PFSK-1 (cell line): ENCODE results near the gene WNT6.

Source experiments
- POLR2AphosphoS5 ChIP-seq: IDR thresholded peaks from 2 replicates; pipeline ENCODE4 v1.6.1; 2012; ENCODE audit warnings: low read depth, mild to moderate bottlenecking, control low read depth, low read length, moderate library complexity
- TF ChIP-seq, protein P1 (sequence below), 2 experiments: IDR thresholded peaks; 2 replicates each; pipeline versions ENCODE4 v1.6.1 to v1.8.0; 2011 to 2012; ENCODE audit warnings: low read depth in 2 of 2, low read length in 2 of 2, control low read depth in 1 of 2, inconsistent platforms in 1 of 2, mild to moderate bottlenecking in 1 of 2, moderate library complexity in 1 of 2; ENCODE audit not compliant: insufficient read depth in 1 of 2

DNA sequence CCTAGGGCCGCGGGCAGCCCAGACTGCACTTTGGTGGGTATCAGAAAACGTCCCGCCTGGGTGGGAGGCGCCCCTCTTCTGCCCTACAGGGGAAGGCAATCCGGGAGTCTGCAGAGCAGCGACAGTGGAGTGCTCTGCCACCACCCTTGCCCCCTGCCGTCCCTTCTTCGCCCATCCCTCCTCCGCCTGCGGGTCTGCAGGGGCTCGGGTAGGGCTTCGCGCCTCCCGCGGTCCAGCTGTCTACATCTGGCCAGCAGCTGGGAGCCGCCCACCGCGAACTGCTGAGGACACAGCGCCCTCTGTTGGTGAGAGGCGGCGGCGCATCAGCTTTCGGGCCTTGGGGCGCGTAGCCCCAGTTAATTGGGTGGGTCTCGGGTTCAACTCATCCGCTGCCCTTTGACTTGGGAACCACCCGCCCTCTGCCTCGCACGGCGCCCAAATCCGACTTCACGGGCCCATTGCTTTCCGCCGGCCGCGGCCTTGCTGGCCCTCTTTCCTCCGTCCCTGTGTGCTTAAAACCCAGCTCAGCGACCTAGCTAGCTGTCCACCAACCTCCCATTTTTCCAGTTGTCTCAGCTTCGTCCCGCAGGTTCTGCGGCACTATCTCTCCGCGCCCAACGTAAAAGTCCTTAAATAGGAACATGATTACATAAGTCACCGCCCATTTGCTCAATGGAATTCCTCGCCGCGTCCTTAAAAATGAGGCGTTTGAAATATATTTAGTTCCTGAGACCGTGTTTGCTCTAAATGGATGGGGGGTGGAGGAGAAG, 38.7 kb downstream of the WNT6 start:
- TF ChIP-seq, protein P1, sequence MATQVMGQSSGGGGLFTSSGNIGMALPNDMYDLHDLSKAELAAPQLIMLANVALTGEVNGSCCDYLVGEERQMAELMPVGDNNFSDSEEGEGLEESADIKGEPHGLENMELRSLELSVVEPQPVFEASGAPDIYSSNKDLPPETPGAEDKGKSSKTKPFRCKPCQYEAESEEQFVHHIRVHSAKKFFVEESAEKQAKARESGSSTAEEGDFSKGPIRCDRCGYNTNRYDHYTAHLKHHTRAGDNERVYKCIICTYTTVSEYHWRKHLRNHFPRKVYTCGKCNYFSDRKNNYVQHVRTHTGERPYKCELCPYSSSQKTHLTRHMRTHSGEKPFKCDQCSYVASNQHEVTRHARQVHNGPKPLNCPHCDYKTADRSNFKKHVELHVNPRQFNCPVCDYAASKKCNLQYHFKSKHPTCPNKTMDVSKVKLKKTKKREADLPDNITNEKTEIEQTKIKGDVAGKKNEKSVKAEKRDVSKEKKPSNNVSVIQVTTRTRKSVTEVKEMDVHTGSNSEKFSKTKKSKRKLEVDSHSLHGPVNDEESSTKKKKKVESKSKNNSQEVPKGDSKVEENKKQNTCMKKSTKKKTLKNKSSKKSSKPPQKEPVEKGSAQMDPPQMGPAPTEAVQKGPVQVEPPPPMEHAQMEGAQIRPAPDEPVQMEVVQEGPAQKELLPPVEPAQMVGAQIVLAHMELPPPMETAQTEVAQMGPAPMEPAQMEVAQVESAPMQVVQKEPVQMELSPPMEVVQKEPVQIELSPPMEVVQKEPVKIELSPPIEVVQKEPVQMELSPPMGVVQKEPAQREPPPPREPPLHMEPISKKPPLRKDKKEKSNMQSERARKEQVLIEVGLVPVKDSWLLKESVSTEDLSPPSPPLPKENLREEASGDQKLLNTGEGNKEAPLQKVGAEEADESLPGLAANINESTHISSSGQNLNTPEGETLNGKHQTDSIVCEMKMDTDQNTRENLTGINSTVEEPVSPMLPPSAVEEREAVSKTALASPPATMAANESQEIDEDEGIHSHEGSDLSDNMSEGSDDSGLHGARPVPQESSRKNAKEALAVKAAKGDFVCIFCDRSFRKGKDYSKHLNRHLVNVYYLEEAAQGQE (IDR thresholded peaks at IDR 0.05; ENCODE audit: insufficient read depth in 1 of 2, low read depth in 2 of 2, low read length in 2 of 2) = no peak
- TF ChIP-seq POLR2AphosphoS5 = no peak
